SKM-1 (cell line): Measurements from ENCODE around the gene EIF5B.
"Not testable (repeated sequence)": the region's sequence is repeated elsewhere in the genome, so short reads cannot be mapped to it uniquely, and the experiment has no call there.

Experiments used
- DNase-seq: peaks from one replicate; lab custom pipeline; 2025; ENCODE audit not compliant: unreplicated experiment; lab: John Stamatoyannopoulos, UW

EIF5B gene

DNA sequence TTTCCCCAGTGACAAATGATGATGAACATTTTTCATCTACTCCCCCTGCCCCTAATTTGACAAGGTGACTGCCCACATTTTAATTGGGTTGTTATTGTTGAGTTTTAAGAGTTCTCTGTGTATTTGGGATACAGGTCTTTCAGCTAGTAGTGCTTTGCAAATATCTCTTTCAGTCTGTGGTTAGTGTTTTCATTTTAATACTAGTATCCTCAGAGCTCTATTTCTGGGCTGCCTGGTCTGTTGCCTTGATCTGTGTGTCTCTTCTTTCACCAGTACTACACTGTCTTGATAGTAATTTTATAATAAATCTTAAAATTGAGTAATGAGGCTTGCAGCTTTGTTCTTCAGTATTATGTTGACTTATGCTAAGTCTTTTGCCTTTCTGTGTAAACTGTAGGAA, 19.7 kb downstream of the EIF5B start:
- DNase-seq: no peak

DNA sequence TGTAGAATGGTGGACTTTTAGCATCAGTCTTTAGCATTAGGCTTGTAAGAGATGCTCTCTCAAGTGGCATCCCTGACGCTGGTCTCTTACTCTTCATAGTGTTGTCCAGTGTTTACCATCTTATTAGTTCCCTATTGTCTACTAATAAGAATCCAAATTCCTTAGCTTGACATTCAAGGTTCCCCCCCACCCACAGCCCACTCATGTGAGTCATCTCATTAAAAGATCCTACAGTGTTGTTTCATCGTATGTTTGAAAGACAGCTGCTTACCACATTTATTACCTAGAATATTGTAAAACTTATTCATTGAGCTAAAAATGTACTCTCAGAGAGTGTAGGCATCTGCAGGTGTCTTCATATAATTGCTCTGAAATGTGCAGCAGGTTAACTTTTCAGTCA, 28.5 kb downstream of the EIF5B start:
- no peak for DNase-seq

DNA sequence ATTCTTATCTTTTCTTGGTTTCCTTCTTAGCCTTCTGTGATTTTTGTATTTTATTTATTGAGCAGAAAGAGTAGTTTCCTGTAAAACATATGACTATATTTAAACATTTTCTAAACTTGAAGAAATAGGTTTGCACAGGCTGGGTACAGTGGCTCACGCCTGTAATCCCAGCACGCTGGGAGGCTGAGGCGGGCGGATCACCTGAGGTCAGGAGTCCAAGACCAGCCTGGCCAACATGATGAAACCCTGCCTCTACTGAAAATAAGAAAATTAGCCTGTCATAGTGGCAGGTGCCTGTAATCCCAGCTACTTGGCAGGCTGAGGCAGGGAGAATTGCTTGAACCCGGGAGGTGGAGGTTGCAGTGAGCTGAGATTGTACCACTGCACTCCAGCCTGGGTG, 31.7 kb downstream of the EIF5B start:
- DNase-seq: not testable (repeated sequence)

DNA sequence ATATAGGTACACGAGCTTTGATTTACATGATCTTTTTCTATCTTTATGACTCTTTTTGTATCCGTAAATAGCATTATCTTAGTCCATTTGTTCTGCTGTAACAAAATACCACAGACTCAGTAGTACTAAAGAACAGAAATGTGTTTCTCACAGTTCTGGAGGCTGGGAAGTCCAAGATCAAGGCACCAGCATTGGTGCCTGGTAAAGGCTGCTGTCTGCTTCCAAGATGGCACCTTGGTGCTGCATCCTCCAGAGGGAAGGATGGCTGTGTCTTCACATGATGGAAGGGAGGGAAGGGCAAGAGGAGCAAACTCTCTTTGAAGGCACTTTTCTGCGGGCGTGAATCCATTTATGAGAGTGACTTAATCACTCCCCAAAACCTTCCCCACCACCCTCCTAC, 36.0 kb downstream of the EIF5B start:
- no peak for DNase-seq

DNA sequence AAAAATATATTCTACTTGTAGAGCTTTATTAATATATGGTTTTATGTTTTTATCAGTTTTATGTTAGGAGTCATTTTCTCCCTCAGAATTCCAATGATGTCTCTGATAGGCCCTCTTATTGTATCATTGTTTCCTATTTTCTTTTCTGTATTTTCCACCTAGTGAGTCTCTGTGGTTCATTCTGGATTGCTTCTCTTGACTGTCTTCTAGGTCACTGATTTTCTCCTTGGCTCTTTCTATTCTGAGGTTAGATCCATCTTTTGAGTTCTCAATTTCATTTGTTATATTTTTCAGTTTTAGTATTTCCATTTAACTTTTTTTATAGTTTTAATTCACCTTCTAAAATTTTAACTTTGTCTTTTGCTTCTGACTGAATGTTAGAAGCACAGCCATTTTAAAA, 37.6 kb downstream of the EIF5B start:
- DNase-seq: no peak

DNA sequence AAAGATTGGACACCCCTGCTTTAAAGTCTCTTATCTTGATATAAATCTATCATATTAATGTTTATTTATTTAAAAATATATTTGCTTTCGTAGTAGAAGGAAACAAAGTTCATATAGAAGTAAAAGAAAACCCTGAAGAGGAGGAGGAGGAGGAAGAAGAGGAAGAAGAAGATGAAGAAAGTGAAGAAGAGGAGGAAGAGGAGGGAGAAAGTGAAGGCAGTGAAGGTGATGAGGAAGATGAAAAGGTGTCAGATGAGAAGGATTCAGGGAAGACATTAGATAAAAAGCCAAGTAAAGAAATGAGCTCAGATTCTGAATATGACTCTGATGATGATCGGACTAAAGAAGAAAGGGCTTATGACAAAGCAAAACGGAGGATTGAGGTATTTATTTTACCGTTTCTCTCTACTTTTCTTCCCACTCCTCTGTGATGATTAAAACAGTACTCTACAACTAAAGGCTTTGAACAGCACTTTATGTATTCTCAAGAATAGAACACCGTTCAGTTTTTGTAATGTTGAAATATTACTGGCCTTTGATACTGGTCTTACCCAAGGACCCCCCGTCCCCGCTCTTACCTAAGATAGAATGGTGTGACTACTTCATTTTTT, 39.2 kb downstream of the EIF5B start:
- DNase-seq: no peak

DNA sequence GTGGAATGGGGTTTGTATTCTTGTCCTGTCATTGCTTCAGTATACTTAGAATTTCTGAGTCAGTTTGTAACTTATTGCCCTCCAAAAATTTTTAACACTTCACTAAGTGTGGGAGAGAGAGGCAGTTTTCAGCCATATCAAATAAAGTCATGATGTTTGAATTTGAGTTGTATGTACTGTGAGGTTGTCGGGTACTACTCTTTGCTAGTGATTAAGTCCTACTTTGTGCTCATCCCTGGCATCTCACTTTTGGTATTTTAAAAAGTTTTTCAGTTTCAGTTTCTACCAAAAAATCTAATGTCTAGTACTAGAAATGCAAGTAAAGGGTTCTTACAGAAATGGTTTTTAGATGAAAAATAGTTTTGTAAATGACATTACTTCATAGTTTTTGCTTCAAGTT, 40.7 kb downstream of the EIF5B start:
- no peak for DNase-seq

DNA sequence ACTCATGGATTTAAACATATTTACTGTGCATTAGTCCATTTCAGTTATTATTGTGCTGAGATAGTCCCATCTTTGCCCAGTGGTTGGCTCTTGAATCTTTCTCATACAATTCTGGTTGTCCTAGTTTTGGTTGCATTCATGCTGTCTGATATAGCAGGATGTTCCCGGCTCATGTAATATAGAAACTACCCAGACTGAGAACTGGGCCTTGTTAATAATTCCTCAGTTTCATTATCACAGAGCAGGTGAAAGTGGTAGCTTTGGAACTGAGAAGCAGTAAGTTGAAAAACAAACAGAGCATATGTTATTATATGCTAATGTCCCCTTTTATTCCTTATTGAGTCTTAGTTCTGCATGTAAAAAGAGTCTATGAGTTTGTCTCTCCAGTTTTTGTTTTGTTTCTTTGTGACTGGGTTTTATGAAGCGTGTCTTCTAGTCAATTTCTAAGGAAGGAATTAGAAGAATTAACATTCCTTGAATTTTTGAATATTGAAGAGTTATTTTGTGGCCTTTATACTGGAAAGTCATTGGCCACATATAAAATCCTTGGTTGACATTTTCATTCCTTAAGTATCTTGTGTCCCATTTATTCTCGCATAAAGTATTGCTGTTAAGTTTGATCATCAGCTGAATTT, 43.3 kb downstream of the EIF5B start:
- no peak for DNase-seq

DNA sequence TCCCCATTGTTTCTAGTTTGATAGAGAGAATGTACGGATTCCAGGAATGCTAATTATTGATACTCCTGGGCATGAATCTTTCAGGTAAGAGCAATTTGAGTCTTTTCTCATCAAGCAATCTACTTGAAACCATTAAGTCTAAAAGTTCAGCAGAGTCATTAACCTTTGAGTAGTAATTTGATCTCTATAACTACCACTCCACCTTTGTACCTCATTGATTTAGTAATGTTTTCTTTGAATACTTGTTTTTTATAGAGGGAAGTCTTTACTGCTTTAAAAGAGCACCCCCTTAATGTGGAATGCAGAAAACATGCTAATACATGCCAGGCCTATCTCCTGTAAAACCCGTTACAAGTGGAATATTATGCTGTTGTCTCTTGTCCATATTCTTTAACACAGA, 45.0 kb downstream of the EIF5B start:
- no peak for DNase-seq

DNA sequence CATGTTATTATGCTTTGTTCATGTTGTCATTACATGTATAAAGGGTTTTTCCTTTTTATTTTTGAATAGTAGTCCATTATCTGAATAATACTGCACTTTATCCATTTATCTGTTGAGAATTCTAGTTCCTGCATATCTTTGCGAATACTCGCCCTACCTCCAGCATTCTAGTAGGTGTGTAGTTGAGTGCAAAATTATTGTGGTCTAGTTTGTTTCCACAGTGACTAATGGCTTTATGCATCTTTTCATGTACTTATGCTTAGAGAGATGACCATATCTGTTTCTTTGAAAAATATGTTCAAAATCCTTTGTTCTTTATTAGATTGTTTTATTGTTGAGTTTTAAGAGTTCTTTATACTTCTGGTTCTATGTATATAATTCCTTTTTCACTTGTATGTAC, 48.8 kb downstream of the EIF5B start:
- DNase-seq: no peak

DNA sequence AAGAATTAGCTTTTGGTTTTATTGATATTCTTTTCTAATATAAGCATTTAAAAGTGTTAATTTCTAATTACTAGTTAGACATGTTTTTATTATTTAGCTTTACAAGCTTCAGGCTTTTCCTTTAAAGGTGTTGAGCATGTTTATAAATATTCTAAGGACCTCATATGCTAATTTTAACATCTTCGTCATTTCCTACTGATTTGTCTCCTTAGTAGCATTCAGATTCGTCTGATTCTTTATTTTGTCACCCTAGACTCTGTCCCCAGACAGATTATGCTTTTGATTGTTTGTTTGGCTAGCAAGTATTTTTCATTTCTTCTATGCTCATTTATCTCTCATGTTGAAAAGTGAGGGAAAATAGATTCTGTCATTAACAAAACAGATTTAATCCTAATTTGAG, 51.7 kb downstream of the EIF5B start:
- no peak for DNase-seq

DNA sequence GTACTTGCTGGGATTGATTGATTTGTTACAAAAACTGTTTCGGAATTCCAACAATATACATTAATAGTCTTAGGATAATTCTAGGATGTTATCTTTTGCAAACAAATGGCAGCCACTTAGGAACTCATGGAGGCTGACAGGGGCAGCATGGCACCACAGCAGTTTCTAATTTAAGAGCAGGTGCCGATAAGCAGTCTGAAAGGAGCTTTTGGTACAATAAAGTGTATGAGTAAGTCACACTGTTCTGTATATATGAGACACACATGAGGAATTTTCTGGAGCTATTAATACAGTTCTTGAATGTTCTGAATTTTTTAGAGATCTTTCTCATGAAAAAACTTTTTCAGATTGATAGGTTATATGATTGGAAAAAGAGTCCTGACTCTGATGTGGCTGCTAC, 52.2 kb downstream of the EIF5B start:
- no peak for DNase-seq

DNA sequence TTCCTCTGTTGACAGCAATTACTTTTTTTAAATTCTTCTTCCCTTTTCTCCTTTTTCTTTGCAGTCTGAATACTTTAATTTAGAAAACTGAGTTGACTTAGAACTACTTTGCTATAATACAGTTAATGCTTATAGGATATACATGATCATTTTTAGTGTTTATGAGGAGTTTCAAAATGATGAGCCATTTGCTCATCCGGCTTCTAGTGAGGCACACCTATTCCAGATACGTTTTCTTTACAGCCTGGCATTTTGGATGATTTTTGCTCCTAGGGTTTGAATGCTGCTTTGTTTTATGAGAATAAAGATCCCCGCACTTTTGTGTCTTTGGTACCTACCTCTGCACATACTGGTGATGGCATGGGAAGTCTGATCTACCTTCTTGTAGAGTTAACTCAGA, 52.8 kb downstream of the EIF5B start:
- no peak for DNase-seq

DNA sequence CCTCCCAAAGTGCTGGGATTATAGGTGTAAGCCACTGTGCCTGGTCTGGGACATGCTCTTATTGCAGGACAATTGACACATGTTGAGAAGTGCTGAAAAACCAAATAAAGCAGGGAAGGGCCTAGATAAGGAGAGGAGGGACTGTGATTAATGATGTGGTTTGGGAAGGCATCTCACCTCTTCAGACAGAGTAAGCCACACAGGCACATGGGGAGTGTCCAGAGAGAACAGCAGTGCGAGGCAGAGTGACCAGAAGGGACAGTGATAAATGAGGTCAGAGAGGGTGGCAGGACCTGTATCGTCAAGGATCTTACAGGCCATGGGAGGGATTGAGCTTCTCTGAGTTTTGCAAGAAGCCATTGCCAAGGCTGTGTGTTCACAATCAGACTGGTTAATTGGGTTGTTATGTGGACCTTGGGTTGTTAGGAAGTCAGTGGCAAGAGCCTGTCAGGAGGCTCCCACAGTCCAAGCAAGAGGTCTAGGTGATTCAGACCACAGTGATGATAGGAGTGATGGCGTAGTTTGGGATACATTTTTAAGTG, 58.5 kb downstream of the EIF5B start:
- DNase-seq: no peak

DNA sequence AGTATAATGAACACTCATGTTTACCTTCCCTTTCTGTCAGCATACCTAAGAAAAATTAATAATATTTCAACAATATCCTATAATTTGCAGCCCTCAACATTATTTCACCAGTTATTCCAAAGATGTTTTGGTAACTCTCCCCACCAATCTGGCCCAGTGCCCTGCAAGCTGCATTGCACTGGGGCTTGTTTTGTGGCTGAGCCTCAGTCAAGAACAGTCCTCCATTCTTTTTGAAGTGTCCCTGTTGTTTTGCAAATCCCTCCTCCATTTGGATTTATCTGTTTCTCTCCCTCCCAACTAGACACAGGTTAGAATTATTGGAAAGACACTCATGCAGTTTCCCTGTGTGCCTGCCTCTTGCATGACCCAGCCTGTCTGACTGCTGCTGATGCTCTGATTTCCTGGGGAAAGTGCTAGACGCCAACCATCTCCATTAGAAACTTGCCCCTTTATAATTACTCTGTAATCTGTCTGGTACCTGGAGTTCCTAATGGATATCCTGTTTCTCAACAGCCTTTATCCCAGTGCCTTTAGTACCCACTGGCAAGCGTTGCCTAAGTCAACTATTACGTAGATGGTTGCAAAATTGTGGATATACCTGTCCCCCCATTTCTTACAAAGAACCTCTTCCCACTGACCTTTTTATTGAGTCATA, 60.2 kb downstream of the EIF5B start:
- DNase-seq: no peak

DNA sequence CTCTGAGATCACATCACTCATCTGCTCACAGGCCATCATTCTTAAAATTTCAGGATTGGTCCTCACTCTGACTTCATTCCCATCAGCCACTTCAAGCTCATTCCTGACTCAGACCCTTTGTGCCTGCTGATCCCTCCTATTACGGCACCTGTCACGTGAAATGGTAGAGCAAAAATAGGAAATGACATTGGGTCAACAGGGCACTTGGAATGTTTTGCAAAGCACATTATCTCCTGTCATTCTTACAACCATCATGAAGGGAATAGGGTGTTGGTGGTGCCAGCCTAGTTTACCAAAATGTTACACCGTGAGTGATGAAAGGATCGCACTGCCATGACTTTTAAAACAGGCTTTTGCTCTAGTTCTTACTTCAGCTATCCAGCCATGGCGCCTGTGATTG, 61.1 kb downstream of the EIF5B start:
- no peak for DNase-seq

DNA sequence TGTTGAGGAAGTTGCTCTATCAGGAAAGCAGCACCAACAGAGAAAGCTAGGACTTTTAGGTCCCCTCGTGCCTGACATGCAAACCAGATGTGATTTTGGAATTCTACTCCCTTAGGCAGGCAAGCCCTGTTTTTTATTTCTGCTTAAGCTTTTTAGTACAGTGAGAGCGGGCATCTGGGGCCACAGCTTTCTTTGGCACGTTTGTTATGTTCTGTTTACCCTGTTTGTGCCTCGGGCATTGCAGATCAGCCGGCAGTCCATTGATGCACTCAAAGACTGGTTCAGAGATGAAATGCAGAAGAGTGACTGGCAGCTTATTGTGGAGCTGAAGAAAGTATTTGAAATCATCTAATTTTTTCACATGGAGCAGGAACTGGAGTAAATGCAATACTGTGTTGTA, 61.9 kb downstream of the EIF5B start:
- DNase-seq: no peak

DNA sequence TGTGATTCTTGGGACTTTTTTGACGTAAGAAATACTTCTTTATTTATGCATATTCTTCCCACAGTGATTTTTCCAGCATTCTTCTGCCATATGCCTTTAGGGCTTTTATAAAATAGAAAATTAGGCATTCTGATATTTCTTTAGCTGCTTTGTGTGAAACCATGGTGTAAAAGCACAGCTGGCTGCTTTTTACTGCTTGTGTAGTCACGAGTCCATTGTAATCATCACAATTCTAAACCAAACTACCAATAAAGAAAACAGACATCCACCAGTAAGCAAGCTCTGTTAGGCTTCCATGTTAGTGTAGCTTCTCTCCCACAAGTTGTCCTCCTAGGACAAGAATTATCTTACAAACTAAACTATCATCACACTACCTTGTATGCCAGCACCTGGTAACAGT, 62.6 kb downstream of the EIF5B start:
- no peak for DNase-seq

DNA sequence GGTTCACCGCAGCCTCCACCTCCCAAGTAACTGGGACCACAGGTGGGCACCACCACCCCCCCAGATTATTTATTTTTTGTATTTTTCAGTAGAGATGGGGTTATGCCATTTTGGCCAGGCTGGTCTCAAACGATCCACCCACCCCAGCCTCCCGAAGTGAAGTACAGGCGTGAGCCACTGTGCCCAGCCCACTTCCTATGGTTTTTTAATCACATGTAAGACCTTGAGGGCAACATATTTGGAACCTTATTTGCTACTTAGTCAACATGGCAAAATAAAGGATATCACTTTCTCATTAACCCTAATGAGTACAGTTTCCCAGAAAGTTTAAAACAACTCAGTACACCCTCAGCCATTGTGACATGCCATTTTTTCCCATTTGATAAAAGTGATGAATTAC, 64.7 kb downstream of the EIF5B start:
- no peak for DNase-seq

DNA sequence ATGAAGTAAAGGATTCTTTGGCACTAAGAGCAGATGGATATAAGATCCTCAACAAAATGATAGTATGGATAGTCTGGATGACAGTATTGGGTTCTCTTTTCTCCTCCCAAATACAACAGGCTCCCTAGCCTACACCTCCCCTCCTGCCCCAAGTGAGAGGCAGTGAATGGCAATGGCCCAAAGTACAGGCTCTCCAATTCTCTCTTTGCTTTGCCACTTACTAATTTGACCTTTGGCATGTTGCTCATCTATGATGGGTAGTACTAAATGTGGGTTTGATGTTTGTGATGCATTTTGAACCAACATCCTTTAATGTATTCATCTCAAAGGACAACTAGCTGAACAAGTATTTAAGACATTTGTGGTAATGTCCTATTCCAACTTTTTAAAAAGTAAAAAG, 65.9 kb downstream of the EIF5B start:
- DNase-seq: no peak

DNA sequence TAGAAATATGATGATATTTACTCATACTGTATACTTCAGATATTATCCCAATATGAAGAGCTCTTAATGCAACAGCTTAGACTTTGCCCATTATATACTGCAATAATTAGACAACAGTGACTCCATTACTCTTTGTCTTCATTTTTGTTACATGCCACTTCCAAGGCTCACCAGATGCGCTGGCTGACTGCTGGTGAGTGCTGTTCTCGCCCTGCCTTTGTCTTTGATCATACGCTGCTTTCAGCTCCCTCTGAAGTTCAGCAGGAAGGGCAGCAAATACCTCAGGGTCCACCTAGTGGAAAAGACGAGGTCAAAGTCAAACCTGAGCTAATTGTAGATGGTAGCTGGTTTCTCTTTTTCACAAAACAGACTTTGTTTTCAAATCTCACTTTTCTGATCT, 66.3 kb downstream of the EIF5B start:
- DNase-seq: no peak

DNA sequence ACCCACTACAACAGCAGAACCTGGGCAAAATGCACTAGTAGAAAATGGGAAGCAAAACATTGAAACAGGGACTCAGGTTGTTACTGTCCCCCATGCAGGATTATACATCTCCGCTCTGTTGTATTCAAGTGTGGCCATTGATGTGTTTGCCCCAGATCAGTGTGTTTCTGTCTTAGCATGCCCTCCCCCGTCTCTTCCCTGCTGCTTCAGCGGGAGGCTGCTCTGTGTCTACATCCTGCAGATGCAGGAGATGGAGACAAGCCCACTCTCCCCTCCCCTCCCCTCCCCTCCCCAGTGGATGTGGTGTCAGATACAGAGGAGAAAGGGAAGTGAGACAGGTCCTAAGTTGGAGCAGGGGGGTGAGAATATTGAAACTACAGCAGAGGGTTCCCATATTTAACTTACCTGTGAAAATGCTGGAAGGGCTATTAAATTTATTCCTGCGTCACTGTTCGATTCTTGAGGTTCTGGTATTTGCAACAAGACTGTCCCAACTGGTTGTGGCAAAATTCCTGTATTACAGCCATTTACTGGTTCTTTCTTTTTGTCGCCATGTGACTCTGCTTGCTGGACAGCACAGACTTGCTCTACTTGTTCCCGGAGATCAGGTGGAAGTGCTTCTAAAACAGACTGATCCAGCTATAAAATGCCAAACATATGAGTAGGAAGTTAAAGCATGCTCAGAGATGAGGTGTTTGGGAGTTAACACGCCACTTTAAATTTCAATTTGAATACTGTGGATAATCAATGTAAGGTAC, 67.0 kb downstream of the EIF5B start:
- DNase-seq: no peak
